GM18519 (cell line): ENCODE results near the gene RNF220.

Source experiments
- ATAC-seq: cut with Tn5 transposase; IDR thresholded peaks from one replicate; pipeline ENCODE4 v1.9.1; 2021; ENCODE audit warnings: mild to moderate bottlenecking, moderate library complexity; ENCODE audit not compliant: unreplicated experiment, low FRiP score

The RNF220 gene

GRCh38 chr1:44630116-44630515, 225.1 kb downstream of the RNF220 start:
- ATAC-seq, result no peak

GRCh38 chr1:44631333-44631646, 226.2 kb downstream of the RNF220 start:
- ATAC-seq, result no peak

GRCh38 chr1:44631647-44632539, 226.8 kb downstream of the RNF220 start:
- ATAC-seq, result no peak

GRCh38 chr1:44632598-44632997, 227.5 kb downstream of the RNF220 start:
- no peak for ATAC-seq

DNA sequence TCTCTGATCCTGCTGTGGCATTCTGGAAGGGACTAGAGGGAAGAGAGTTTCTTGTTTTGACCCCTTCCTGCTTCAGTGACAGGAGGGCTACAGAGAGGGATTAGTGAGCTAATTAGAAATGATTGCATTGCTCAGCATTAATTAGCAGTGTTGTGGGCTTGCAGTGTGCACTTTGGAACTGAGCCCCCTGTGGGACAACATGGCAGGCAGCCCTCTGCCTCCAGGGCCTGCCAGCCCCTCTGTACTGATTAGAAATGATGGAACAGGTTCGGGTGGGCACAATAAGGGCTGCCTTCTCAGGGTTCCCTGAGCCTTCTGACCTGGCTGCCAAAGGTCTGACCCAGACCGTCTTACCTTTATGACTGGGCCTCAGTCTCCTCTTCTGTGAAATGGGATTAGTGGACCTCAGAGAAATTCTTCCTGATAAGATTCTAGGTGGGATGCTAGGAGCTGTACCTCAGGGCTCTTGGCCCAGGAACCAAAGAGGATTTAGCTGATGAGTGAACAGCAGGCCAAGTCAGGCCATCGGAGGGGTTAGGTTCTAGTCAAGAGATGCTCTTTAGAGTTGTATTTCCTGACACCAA, 229.6 kb downstream of the RNF220 start:
- no peak for ATAC-seq

GRCh38 chr1:44635439-44635838, 230.4 kb downstream of the RNF220 start:
- no peak for ATAC-seq

GRCh38 chr1:44636083-44636687, 231.1 kb downstream of the RNF220 start:
- no peak for ATAC-seq

- ATAC-seq, result no peak
Observed at GRCh38 chr1:44636688-44637598, 231.9 kb downstream of the RNF220 start.

GRCh38 chr1:44637702-44638411, 232.8 kb downstream of the RNF220 start:
- ATAC-seq, result no peak

DNA sequence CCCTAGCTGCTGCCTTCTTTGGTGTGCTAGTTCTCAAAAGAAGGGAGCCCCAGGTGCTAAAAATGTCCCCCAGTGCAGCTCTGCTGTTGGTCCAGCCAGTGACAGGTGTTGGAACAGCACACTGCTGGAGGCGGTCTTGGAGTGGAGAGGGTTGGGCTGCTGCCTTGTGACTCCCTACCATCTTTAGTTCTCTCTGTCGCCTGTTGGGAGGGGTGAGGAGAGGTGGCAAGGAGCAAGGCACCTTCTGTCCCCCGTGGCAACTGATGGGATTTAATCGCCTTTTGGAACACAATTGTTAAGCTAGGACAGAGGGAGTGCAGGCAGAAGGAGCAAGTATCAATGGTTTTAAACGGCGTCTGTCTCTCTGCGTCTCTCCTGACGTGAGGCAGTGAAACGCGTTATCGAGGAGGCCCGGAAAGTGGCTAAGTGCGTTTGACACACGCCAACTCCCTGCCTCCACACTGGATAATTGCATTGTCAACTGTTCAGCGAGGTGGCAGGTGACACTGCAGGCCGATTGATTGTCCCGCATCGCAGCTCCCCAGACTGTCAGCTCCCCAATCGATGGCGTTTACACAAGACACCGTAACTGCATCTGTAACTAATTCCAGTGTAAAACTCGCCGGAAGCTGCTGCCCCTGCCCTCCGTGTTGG, 235.3 kb downstream of the RNF220 start:
- ATAC-seq, result no peak

GRCh38 chr1:44641126-44642102, 236.4 kb downstream of the RNF220 start:
- ATAC-seq, result no peak

DNA sequence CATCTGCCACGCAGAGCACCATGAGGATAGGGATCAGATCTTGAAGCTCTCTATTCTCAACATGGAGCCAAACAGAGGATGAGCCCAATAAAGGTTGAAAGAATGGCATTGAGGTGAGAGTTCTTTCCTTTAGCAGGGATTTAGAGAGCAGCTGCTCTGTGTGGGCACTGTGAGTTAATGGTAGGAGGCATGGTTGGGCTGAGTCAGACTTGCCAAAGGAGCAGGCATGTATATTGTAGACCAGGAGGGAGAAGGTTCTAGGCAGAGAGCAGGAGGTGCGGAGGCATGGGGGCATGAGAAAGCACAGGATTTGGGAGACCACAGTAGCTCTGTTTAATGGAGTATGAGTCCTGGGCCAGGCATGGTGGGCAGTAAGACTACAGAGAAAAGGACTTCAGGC, 237.2 kb downstream of the RNF220 start:
- no peak for ATAC-seq

- ATAC-seq, result no peak
Observed at GRCh38 chr1:44642925-44643324, 237.9 kb downstream of the RNF220 start.

DNA sequence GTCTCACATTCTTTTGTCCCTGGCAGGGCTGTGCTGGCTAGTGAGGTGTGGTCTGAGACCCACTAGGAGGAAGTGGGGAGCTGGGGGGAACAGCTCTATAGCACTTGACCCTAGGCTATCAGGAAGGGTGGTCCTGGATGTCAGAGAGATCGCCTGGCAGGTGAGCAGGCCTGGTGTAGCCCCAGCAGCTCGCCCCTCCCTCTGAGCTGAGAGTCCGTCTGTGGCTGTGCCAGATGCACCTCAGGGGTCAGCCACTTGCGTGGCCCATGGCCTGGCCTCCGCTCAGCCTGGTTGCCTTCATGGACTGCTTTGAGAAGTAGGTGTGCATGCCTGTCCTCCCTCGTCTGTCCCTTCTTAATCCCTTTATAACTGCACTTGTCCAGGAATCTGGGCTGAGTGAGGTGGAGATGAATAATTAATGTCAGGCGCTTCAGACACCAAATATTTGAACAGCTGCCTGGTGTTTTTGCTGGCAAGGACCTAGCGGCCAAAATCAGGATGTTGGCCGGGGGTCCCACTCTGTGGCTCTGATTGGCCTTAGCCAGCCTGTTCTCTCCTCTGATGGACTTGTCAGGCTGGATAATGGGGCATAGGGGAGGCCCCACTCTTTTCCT, 238.8 kb downstream of the RNF220 start:
- no peak for ATAC-seq

GRCh38 chr1:44644806-44645205, 239.8 kb downstream of the RNF220 start:
- no peak for ATAC-seq

DNA sequence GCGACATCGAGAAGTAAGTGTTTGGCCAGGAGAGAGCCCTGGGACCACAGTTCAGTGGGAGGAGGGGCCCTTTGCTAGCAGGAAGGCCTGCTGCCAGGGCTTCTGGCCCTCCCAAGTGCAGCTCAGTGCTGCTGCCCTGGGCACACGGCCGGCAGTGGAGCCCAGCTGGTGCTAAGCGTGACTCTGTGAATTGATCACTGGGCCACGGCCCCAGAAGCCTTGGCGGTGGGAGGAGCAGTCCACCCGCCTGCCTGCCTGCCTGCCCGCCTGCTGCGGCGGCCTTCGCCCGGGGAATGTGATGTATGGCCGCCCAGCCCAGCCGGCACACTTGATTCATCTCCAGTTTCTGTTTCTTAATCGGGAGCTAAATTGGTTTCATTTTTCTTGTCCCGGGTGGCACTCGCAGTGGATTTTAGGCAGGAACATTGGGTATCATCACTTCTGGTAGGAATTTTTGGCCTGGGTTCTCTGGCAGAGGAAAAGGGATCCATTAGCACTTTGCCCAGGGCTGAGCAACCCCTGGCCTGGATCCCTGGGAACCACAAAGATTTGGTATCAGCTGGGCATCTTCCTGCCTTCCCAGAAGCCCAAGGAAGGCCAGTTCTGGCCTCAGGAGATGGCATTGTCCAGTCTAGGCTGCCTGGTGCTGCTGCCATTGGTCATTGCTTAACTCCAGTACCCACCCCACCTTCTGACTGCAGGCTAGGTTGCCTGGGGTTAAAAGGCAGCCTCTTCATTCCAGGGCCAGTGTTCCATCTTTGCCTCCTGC, 240.6 kb downstream of the RNF220 start:
- ATAC-seq, result no peak
